ENCODE measurements around the gene ESPNL. TPM values are rescaled to one million over a fixed set of nuclear protein-coding genes. Genes with fewer than 3 reads are reported as not detected.

ESPNL gene
- total and polyA plus RNA-seq, 7 donors, result 0.04 to 0.32 (median 0.16) TPM; not detected in 1

- H3K4me3 ChIP-seq, result no peak overlapping the region
- H3K27me3 ChIP-seq (ENCODE audit: insufficient read depth in 3 of 3, low read length in 2 of 3), result peaks cover 0 to 10% (median 5%) of the 10 kb centered on the region in 3 donors
- intact Hi-C loops (cut with DNase I), result no loop called here
- WGBS, 3 donors, result 78 to 87% (median 80%) methylated on average over 10 of the region's 10 CpGs
- H3K9me3 ChIP-seq, result no peaks in the 10 kb centered on the region
- peak; percentile 14 to 52 for DNase-seq
- peaks cover 59% of the 10 kb centered on the region for H3K4me1 ChIP-seq
- peaks cover 3 to 16% of the 10 kb centered on the region in 2 donors for H3K36me3 ChIP-seq (ENCODE audit: insufficient read depth in 1 of 2, low read depth in 1 of 2)
- no peak for TF ChIP-seq CTCF (IDR thresholded peaks at IDR 0.05)
- ATAC-seq, result no peak
- peak overlapping the region; percentile 69 for H3K27ac ChIP-seq
Observed at GRCh38 chr2:238154570-238154969, 54.4 kb downstream of the ESPNL start.

- 30 to 53% (median 34%) methylated on average over 16 to 19 of the region's 19 CpGs for WGBS, 3 donors
- H3K4me1 ChIP-seq, result peaks cover 55% of the 10 kb centered on the region
- no peak for TF ChIP-seq CTCF (IDR thresholded peaks at IDR 0.05)
- peak; percentile 49 to 65 (median 58) for ATAC-seq
- H3K27ac ChIP-seq, result peak overlapping the region; percentile 69
- no peak overlapping the region for H3K4me3 ChIP-seq
- no peaks in the 10 kb centered on the region for H3K9me3 ChIP-seq
- peak; percentile 65 to 84 for DNase-seq
- intact Hi-C loops (cut with DNase I), result no loop called here
- peaks cover 0 to 16% (median 5%) of the 10 kb centered on the region in 3 donors for H3K27me3 ChIP-seq (ENCODE audit: insufficient read depth in 3 of 3, low read length in 2 of 3)
- peaks cover 3 to 16% of the 10 kb centered on the region in 2 donors for H3K36me3 ChIP-seq (ENCODE audit: insufficient read depth in 1 of 2, low read depth in 1 of 2)
Observed at GRCh38 chr2:238155051-238155760, 55.1 kb downstream of the ESPNL start.

- ATAC-seq (peak in 3 of 4 donors; percentile 2 to 3 (median 2)), DNase-seq (peak; percentile 19 to 49)
- Histone ChIP-seq H3K36me3 (ENCODE audit: insufficient read depth in 1 of 2, low read depth in 1 of 2) (peaks cover 3 to 7% of the 10 kb centered on the region in 2 donors), H3K9me3 (no peaks in the 10 kb centered on the region), H3K27ac (peak overlapping the region; percentile 69), H3K4me3 (no peak overlapping the region), H3K27me3 (ENCODE audit: insufficient read depth in 3 of 3, low read length in 2 of 3) (peaks cover 0 to 21% (median 5%) of the 10 kb centered on the region in 3 donors), H3K4me1 (peaks cover 47% of the 10 kb centered on the region)
- intact Hi-C loops (cut with DNase I), result no loop called here
- TF ChIP-seq CTCF (IDR thresholded peaks at IDR 0.05), result no peak
- 58 to 66% (median 60%) methylated on average over 18 of the region's 18 CpGs for WGBS, 3 donors
Observed at GRCh38 chr2:238155761-238156694, 55.9 kb downstream of the ESPNL start.

GRCh38 chr2:238157506-238158017, 57.4 kb downstream of the ESPNL start:
- H3K9me3 ChIP-seq, result no peaks in the 10 kb centered on the region
- DNase-seq (peak in 1 of 2 donors; percentile 54), ATAC-seq (peak in 2 of 4 donors; percentile 0)
- intact Hi-C loops (cut with DNase I), result no loop called here
- H3K27me3 ChIP-seq (ENCODE audit: insufficient read depth in 3 of 3, low read length in 2 of 3), result peaks cover 0 to 21% (median 5%) of the 10 kb centered on the region in 3 donors
- H3K36me3 ChIP-seq (ENCODE audit: insufficient read depth in 1 of 2, low read depth in 1 of 2), result no peaks in the 10 kb centered on the region
- 64 to 72% (median 71%) methylated on average over 14 of the region's 14 CpGs for WGBS, 3 donors
- no peak for TF ChIP-seq CTCF (IDR thresholded peaks at IDR 0.05)
- peaks cover 38% of the 10 kb centered on the region for H3K4me1 ChIP-seq
- no peak overlapping the region for H3K4me3 ChIP-seq
- H3K27ac ChIP-seq, result peak overlapping the region; percentile 16

Measured in psoas muscle (tissue), 8 donors.